GM18511 (cell line): ENCODE data around the gene FREM1.
"Not testable (repeated sequence)": the region's sequence is repeated elsewhere in the genome, so short reads cannot be mapped to it uniquely, and the experiment has no call there.

ENCODE experiments used
- ATAC-seq: cut with Tn5 transposase; IDR thresholded peaks from one replicate; pipeline ENCODE4 v1.9.1; 2021; ENCODE audit warnings: mild to moderate bottlenecking, moderate library complexity; ENCODE audit not compliant: unreplicated experiment

Gene FREM1

GRCh38 chr9:14909961-14910805 is at the start of gene FREM1:
FREM1 (minus strand) TSS chr9:14910428; CDS start chr9:14868977, 41,451 bp downstream.
- no peak for ATAC-seq

GRCh38 chr9:14958989-14959388 is 48.8 kb upstream of the FREM1 start:
- ATAC-seq: no peak

- ATAC-seq: no peak
Measured at GRCh38 chr9:14957109-14957508, 46.9 kb upstream of the FREM1 start.

- no peak for ATAC-seq
Measured at GRCh38 chr9:14956208-14956607, 46.0 kb upstream of the FREM1 start.

- no peak for ATAC-seq
Measured at GRCh38 chr9:14945351-14945750, 35.1 kb upstream of the FREM1 start.

GRCh38 chr9:14941501-14942405 is 31.5 kb upstream of the FREM1 start:
- no peak for ATAC-seq

GRCh38 chr9:14939378-14939777 is 29.1 kb upstream of the FREM1 start:
- ATAC-seq: no peak

GRCh38 chr9:14937216-14937615 is 27.0 kb upstream of the FREM1 start:
- no peak for ATAC-seq

GRCh38 chr9:14936491-14936890 is 26.3 kb upstream of the FREM1 start:
- ATAC-seq: no peak

GRCh38 chr9:14935964-14936363 is 25.7 kb upstream of the FREM1 start:
- ATAC-seq: no peak

- no peak for ATAC-seq
Measured at GRCh38 chr9:14935106-14935751, 25.0 kb upstream of the FREM1 start.

GRCh38 chr9:14932641-14933040 is 22.4 kb upstream of the FREM1 start:
- no peak for ATAC-seq

- ATAC-seq: no peak
Measured at GRCh38 chr9:14932231-14932630, 22.0 kb upstream of the FREM1 start.

- no peak for ATAC-seq
Measured at GRCh38 chr9:14926941-14927624, 16.9 kb upstream of the FREM1 start.

GRCh38 chr9:14924230-14925219 is 14.3 kb upstream of the FREM1 start:
- no peak for ATAC-seq

GRCh38 chr9:14923701-14924100 is 13.5 kb upstream of the FREM1 start:
- ATAC-seq: no peak

GRCh38 chr9:14920805-14921204 is 10.6 kb upstream of the FREM1 start:
- ATAC-seq: not testable (repeated sequence)

GRCh38 chr9:14913366-14913765 is 3.1 kb upstream of the FREM1 start:
- no peak for ATAC-seq

- no peak for ATAC-seq
Measured at GRCh38 chr9:14912859-14913258, 2.6 kb upstream of the FREM1 start.

GRCh38 chr9:14911046-14911445 is 818 bp upstream of the FREM1 start:
- no peak for ATAC-seq
